Hematopoietic multipotent progenitor cell treated with erythropoietin and hydrocortisone succinate and interleukin-3 and kit ligand, for 4 days (in vitro differentiated cells): ENCODE results near the gene TTYH2.

ENCODE experiments used
- DNase-seq: peaks from one replicate; pipeline ENCODE4 v3.0.0-alpha.2; 2015

Gene TTYH2

DNA sequence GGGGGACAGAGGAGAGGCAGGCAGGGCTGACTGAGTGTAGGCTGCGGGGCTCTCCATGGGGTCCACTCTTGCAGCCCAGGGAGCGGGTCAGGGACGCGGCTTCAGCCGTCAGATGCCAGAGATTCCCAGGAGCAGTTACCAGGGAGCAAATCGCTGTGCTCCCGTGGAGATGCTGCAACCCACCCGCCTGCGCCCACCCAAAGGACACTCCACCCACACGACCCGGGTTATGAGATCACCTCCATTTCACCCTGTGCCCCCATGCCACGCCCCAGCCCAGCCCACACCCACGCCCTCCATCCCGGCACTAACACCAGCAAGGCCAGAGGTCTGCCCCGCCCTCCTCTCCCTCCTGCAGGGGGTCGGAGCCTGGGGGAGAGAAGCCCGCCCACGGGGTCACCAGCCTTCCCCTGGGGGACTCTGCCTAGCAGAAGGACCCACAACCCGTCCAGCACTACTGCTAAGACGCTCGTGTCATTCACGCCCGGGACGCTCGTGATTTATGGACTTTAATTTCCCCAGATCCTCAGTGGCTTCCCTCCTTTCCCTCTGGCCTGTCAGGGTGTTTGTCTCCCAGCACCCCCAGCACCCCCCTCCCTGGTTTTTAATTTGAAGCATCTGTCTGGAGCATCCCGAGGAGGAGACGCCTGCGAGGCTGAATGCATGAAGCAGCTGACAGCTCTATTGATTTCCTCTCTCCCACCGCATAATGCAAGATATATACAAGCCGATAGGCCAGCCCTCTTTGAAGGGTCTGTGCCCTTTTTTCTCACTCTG is 16.6 kb upstream of the TTYH2 start:
- DNase-seq, result no peak

- no peak for DNase-seq
Observed at GRCh38 chr17:74197801-74198200, 15.6 kb upstream of the TTYH2 start.

GRCh38 chr17:74198694-74199093 is 14.7 kb upstream of the TTYH2 start:
- DNase-seq, result no peak

GRCh38 chr17:74199306-74200092 is 13.9 kb upstream of the TTYH2 start:
- DNase-seq, result peak; percentile 79

- no peak for DNase-seq
Observed at GRCh38 chr17:74200112-74200511, 13.3 kb upstream of the TTYH2 start.

GRCh38 chr17:74201250-74201649 is 12.1 kb upstream of the TTYH2 start:
- DNase-seq, result no peak

GRCh38 chr17:74201948-74202347 is 11.4 kb upstream of the TTYH2 start:
- DNase-seq, result no peak

- DNase-seq, result no peak
Observed at GRCh38 chr17:74202938-74203337, 10.4 kb upstream of the TTYH2 start.

DNA sequence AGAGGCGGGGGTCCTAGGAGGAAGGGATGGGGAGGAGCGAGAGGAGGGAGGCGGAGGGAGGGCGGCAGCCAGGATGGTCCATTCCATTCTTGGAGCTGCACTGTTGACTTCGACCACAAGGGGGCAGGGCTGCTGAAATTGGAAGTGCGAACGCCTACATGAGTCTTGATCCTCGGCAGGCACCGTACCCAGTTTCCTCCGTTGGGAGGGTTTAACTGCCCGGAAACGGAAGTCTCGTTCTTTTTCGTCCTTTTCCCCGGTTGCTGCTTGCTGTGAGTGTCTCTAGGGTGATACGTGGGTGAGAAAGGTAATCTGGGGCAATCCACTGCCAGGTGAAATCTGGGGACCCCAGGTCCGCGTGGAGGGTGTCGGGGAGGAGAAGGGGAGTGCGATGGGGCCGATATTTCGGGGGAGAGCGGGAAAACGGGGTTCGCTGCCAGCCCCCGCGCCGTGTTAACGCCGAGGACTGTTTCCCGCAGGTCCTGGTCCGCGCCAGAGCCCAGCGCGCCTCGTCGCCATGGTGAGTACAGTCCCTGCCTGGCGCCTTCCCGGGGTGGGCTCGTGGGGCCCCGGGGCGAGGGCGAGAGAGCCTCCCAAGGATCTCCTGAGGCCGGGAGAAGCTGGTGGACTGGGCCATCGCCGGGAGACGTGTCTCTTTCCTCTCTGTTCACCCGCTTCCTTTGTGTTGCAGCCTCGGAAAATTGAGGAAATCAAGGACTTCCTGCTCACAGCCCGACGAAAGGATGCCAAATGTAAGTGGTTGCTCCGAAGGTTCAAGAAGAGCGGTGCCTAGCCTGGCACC is 9.7 kb upstream of the TTYH2 start, which contains the start of gene RPL38:
Gene RPL38, plus strand, starts transcription at position 240 of the 802 bp plus-strand sequence. Its CDS starts 278 bp downstream, at position 518.
- peak; percentile 99 for DNase-seq

GRCh38 chr17:74204474-74204873 is 8.9 kb upstream of the TTYH2 start:
- no peak for DNase-seq

DNA sequence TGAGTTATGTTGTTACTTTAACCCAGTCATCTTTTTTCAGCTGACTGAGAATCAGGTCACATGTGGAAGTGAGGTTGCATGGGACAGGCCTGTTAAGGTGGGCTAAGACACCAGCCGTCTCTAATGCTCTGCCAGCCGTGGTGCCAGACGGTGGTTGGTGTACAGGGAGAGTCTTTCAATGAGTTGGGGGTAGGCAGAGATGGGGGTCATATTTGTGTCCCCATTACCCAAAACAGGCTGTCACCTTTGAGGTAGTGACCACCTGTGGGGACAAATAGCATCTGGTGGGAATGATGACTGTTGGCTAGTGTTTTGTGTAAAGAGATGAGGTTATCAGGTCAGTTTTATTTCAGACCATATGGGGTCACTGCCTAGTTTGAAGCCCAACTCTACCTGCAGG is 8.1 kb upstream of the TTYH2 start:
- DNase-seq, result no peak

DNA sequence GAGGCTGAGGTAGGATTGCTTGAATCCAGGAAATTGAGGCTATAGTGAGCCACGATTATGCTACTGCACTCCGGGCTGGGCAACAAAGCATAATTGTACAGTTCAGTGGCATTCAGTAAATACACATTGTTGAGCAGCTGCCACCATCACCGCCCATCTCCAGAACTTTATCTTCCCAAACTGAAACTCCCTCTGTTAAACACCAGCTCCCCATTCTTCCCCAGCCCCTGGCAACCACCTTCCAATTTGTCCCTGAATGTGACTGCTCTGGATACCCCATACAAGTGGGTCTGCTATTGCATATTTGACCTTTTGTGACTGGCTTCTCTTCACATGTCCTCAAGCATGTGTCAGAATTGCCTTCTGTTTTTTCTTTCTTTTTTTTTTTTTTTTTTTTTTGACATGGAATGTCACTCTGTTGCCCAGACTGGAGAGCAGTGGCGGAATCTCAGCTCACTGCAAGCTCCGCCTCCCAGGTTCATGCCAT is 7.0 kb upstream of the TTYH2 start:
- no peak for DNase-seq

- peak; percentile 85 for DNase-seq
Observed at GRCh38 chr17:74210191-74211140, 2.9 kb upstream of the TTYH2 start.

DNA sequence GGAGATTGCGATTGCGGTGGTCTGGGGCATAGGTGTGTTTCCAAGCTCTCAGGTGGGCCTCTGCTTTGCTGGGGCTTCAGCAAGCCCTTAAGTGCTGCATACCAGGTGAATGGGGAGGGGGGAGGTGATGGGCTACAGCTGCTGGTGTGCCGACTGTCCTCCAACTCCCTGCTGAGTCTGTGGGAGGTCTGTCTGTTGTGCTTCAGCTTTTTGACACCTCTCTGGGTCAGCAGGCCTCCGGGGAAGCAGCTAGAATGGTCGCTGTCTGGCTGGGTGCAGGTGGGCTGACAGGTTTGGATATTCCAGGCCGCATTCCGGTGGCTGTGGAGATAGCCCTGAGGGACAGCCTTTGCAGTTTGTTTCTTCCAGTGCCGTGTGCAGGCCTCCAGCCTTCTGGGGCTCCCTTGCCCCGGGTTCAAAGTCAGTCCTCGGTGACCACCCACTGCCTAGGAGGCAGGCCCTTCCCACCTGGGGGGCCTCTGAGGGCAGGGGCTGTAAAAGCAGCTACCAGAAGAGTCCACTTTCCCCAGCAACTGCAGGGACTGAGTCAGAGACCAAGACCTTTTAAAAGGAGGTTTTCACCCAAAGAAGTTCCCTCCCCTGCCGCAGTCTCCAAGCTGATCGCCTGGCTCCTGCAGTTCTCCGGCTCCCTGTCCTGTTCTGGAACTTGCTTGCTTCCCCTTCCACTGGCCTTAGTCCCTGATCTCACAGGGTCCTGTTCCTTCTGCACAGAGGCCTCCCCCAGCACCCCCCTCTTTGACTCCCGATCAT is 2.0 kb upstream of the TTYH2 start:
- DNase-seq, result peak; percentile 33

GRCh38 chr17:74211912-74212208 is 1.5 kb upstream of the TTYH2 start:
- no peak for DNase-seq

GRCh38 chr17:74212209-74212912 is 1.0 kb upstream of the TTYH2 start:
- DNase-seq, result peak; percentile 62

- DNase-seq, result peak; percentile 48
Observed at GRCh38 chr17:74213861-74214391, 555 bp downstream of the TTYH2 start.

GRCh38 chr17:74214484-74215341 is 1.3 kb downstream of the TTYH2 start:
- DNase-seq, result no peak

- DNase-seq, result no peak
Observed at GRCh38 chr17:74215342-74215727, 2.0 kb downstream of the TTYH2 start.
